GM20000 (cell line): ENCODE data around the gene ZNF2.

ENCODE experiments used
- DNase-seq: peaks from one replicate; pipeline ENCODE4 v3.0.0; 2012; ENCODE audit warnings: low spot score
- TF ChIP-seq, protein P1 (sequence below): IDR thresholded peaks from 2 replicates; pipeline ENCODE4 v1.5.1; 2012; ENCODE audit warnings: mild to moderate bottlenecking, control low read depth; ENCODE audit errors: extremely low read depth, missing control alignments

Gene ZNF2

DNA sequence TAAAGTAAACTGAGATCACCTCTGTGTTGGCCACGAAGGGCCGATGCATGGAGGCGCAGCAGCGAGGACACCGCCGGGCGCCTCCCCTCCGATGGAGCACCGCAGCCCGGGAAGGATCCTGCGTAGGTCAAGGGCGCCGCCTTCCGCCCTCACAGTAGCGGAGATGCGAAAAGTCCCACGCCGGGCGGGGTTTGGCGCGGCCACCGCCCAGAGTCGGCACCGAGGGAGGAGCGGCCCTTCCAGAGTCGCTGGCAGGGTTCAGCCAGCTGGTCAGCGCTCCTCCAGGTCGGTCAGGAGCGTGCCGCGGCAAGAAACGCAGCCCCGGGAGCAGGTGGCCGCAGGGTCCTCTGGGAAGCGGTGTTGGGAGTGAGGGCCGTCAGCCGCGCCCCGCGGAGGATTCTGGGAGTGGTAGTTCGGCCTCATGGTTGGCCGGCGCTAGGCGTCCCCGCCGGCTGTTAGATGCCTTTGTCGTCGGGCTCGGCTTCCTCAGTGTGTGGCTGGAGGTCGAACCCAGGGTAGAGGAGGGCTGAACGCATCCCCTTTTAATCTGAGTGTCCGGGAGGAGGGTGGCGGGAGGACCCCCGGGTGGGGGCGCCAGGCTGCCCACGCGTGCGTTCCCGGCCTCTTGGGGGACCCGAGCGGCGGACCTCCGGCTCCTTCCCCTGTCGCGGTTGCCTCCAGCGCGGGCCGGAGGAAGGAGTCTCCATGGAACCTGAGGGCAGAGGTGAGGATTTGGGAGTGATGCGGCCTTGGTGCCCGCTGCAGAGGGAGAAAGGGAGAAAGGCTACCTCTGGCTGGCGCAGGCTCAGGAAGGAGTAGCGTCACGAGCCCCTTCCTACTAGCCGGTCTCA, 41.7 kb downstream of the ZNF2 start, which contains the start of gene ZNF892:
Gene ZNF892 (plus strand): TSS at position 411 of the 851 bp plus-strand sequence. CDS start 295 bp downstream, at position 706.
- peak; percentile 94 for DNase-seq
- TF ChIP-seq, protein P1, sequence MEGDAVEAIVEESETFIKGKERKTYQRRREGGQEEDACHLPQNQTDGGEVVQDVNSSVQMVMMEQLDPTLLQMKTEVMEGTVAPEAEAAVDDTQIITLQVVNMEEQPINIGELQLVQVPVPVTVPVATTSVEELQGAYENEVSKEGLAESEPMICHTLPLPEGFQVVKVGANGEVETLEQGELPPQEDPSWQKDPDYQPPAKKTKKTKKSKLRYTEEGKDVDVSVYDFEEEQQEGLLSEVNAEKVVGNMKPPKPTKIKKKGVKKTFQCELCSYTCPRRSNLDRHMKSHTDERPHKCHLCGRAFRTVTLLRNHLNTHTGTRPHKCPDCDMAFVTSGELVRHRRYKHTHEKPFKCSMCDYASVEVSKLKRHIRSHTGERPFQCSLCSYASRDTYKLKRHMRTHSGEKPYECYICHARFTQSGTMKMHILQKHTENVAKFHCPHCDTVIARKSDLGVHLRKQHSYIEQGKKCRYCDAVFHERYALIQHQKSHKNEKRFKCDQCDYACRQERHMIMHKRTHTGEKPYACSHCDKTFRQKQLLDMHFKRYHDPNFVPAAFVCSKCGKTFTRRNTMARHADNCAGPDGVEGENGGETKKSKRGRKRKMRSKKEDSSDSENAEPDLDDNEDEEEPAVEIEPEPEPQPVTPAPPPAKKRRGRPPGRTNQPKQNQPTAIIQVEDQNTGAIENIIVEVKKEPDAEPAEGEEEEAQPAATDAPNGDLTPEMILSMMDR: peak; percentile 20

DNA sequence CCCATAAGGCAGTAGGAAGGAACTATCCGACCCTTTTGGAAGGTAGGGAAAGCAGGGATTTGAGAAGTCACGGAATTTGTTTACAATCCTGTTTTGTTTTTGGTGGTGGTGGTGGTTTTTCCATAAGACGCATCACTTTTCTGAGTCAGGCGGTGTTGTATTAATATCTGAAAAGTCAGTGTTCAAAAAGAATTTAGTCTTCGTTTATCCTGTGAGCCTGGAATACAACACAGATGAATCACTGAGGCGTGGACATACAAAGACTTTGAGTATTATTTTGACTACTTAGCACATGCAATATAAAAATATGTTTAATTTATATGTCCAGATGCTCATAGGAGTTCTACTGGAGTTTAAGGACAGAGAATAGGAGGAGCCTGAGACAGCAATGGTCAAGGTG, 42.5 kb downstream of the ZNF2 start:
- no peak for DNase-seq
- TF ChIP-seq, protein P1: no peak

DNA sequence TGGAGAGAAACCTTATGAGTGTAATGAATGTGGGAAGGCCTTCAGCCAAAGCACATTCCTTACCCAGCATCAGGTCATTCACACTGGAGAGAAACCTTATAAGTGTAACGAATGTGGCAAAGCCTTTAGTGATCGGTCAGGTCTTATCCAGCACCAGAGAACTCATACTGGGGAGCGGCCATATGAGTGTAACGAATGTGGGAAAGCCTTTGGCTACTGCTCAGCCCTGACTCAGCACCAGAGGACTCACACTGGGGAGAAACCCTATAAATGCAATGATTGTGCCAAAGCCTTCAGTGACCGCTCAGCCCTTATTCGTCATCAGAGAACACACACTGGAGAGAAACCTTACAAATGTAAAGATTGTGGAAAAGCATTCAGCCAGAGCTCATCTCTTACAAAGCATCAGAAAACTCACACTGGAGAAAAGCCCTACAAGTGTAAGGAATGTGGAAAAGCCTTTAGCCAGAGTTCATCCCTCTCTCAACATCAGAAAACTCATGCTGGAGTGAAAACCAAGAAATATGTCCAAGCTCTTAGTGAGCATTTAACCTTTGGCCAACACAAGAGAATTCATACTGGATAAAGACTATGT, 49.5 kb downstream of the ZNF2 start:
- TF ChIP-seq, protein P1: no peak
- DNase-seq: no peak

DNA sequence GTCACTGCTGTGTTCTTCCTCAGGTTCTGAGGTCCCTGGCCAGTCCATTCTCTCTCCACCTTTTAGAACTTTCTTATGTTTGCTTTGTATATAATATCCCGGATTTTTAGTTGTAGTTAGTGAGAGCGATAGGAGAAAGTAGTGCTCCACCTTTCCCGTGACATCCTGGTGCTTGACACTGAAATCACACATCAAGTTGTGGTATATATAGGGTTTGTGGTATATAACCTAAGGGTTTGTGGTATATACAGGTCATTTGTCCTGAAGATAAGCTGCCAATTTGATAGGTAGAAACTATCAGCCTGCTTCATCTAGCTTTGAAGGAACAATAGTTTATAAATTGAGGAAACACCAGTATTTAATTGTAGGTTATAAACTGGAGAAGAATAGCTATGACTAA, 54.8 kb downstream of the ZNF2 start:
- TF ChIP-seq, protein P1: no peak
- DNase-seq: no peak

DNA sequence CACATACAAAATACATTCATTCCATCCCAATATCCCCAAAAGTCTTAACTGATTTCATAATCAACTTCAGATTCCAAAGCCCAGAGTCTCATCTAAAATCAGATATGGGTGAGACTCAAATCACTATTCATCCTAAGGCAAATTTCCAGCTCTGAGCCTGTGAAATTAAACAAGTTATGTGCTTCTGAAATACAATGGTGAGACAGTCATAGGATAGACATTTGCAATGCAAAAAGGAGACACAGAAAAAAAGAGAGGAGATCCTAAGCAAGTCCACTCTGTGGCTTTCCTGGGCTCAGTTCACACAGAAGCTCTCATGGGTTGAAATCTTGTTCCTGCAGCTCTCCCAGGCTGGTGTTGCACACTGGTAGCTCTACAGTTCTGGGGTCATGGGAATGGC, 60.0 kb downstream of the ZNF2 start:
- TF ChIP-seq, protein P1: no peak
- no peak for DNase-seq

DNA sequence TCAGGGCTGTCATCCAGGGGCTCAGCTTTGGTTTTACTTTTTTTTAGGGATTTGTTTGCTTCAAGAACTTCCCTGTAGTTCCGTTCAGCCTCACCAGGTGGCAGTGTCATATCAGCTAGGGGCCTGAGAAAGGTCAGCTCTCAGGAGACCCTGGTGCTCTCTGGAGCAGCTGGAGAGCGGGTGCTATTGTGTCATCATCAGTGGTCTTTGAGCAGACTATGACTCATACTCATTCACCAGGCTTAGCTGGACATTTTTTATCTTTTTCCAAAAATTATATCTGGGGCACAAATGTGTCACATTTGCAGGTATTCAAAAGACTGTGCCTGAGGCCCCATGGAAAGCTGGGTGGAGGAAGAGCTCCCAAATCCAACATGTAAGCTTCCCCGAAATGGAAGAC, 66.1 kb downstream of the ZNF2 start:
- TF ChIP-seq, protein P1: peak; percentile 58
- peak; percentile 51 for DNase-seq

DNA sequence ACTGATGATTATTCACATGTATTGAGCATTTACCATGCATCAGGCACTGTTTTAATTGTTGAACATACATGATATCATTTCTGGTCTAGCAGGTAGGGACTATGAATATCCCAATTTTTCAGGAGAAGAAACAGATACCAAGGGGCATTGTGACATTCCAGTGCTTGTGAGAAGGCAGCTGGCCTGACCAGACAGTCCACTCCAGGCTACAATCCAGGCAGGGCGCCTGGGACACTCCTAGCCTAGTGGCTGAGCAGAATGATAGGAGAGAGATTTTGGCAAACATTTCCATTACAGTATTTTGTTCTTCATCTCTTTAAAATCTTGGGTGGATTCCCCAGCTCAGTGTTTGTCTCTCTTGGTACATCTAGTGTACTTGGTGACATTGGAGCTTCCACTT, 66.6 kb downstream of the ZNF2 start:
- no peak for DNase-seq

More for the DNA sequence above, 66.6 kb downstream of the ZNF2 start:
- TF ChIP-seq, protein P1: no peak
